ENCODE data around the gene PDLIM5.
"Not testable (repeated sequence)": the region's sequence is repeated elsewhere in the genome, so short reads cannot be mapped to it uniquely, and the experiment has no call there.

PDLIM5 gene

DNA sequence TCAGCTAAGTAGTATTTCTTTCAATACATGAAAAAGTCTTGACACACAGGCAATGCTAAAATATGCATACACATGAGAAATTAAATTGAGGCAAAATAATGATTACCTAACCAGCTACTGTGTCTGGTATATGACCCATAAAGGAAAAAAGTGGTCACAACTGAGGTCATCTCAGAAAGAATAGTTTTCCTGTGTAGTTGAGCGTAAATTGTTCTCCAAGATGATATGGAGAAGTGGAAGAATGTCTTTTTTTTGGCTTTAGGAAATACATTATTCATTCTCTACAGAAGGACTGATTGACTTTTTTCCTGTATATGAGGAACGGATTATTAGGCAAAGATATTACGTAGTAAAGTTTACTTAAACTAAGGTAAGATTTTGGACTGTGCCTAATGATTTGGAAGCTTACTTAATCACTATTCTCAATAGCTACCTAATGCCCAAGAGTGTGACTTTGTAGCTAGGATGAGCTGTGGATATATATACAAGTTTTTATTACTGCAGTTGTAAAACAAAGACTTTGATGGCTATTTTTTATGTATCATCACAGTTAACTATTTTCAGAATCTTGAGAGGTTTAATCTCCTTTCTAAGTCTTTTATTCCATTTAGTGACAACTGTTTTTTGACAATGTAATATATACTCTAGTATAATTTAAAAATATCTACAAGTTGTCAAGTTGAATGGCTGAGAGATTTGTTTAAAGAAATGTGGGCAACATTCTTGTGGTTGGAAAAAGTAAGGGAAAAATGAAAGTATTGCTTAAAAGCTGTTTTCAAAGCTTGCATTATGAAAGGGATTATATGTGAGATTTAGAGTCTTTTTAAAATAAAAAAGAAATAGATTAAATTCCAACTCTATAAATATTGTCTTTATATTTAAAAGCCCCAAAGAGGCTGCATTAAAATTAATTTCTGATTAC lies 100.2 kb downstream of the PDLIM5 start:
- in situ Hi-C loops (cut with MboI; ENCODE audit: low sequenced_read_pairs): no loop called here

DNA sequence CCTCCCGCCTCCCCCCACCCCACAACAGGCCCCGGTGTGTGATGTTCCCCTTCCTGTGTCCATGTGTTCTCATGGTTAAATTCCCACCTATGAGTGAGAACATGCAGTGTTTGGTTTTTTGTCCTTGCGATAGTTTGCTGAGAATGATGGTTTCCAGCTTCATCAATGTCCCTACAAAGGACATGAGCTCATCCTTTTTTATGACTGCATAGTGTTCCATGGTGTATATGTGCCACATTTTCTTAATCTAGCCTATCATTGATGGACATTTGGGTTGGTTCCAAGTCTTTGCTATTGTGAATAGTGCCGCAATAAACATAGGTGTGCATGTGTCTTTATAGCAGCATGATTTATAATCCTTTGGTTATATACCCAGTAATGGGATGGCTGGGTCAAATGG lies 104.3 kb downstream of the PDLIM5 start:
- in situ Hi-C loops (cut with MboI; ENCODE audit: low sequenced_read_pairs): not testable (repeated sequence)

DNA sequence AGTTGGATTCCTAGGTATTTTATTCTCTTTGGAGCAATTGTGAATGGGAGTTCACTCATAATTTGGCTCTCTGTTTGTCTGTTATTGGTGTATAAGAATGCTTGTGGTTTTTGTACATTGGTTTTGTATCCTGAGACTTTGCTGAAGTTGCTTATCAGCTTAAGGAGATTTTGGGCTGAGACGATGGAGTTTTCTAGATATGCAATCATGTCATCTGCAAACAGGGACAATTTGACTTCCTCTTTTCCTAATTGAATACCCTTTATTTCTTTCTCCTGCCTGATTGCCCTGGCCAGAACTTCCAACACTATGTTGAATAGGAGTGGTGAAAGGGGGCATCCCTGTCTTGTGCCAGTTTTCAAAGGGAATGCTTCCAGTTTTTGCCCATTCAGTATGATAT lies 105.9 kb downstream of the PDLIM5 start:
- in situ Hi-C loops (cut with MboI; ENCODE audit: low sequenced_read_pairs): not testable (repeated sequence)

DNA sequence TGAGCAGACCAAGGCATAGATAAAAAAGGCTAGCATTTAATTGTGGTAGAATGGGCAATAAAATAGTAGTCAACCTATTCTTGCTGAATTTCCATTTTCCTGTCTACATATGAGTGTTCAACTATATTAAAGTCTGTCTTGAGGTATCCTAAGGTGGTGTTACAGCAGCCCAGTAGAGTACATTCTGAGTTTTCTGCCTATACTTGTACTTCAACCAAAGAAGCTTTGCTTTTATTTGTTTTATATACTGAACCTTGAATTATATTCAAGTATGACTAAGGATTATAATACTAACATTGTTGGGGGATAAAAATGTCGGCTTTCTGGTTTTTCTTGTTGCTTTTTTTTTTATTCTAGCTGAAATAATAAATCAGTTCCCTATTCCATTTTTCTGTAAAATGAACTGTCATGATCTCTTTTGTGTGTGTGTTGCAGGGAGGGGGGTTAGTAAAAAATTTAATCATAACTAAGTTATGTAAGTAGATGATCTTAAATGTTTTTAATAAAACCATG lies 106.7 kb downstream of the PDLIM5 start:
- in situ Hi-C loops (cut with MboI; ENCODE audit: low sequenced_read_pairs): no loop called here

GRCh38 chr4:94559351-94559806 lies 107.6 kb downstream of the PDLIM5 start:
- in situ Hi-C loops (cut with MboI; ENCODE audit: low sequenced_read_pairs): no loop called here

GRCh38 chr4:94561249-94562024 lies 109.7 kb downstream of the PDLIM5 start:
- in situ Hi-C loops (cut with MboI; ENCODE audit: low sequenced_read_pairs): no loop called here

DNA sequence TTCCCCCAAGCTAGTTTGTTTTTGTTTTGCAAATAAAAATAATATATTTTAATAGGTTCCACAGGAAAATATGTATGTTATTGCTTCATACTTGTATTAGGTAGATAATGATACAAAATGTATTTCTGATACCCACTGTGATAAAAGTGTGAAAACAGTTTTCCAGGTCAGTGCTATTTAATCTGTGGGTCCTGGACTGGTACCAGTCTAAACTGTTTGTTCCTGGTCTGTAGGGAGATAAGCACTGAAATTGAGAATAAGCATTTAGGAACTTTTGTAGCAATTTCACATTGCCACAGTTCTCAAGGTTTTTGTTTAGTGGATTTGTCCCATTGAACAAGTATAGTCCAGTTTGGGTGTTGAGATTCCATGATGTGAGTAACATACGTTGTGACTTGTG lies 110.5 kb downstream of the PDLIM5 start:
- in situ Hi-C loops (cut with MboI; ENCODE audit: low sequenced_read_pairs): no loop called here

DNA sequence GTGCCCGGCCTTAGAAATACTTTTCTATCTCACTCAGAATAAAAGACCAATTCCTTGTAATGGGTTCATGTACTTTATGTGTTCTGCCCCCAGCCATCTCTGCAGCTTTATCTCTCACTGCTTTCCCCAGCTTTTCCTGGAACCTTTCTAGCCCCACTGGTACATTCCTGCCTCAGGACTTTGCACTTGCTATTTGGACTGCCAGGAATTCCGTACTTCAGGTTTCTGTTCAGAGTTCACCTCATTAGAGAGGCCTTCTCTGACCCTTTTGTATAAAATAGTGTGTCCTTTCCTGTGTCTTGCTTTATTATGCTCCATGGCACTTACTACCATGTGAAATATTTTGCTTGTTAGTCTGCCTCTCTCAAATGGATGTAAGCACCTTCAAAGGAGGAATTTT lies 112.5 kb downstream of the PDLIM5 start:
- in situ Hi-C loops (cut with MboI; ENCODE audit: low sequenced_read_pairs): no loop called here

- in situ Hi-C loops (cut with MboI; ENCODE audit: low sequenced_read_pairs): no loop called here
Observed at GRCh38 chr4:94566420-94566819, 114.7 kb downstream of the PDLIM5 start.

DNA sequence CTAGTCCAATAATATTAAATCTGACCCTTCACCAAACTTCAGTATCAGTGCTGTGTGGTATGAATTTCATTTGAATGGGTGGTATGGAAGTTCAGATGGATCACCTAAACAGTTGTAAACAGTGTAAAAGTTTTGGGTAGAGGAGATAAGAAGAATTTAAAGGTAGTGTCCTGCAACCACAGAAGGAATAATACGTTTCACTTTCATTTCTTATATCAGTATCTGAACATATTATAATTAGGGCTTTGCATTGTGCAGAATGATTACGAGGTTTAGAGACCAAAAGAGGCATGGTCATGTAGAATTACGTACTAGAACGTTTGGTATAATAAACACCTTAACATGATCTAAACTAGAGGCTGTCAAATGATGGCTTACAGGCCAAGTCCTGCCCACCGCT lies 116.1 kb downstream of the PDLIM5 start:
- in situ Hi-C loops (cut with MboI; ENCODE audit: low sequenced_read_pairs): no loop called here

DNA sequence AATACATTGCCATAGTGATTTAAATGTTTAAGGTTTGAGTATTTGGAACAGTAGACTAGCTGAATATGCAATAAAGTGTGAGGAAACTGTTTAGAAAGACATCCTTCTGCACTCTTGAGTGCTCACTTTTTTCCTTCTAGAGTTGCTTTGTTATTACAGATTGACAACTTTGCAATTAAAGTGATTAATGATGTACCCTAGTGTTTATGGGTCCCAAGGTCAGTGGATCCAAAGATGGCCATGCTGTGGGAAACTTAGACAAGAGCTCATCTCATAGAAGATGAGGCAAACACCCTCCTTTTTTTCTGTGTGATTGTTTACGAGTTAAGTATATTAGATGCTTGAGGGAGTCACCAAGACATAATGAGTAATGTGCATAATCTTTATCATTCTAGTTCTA lies 118.8 kb downstream of the PDLIM5 start:
- in situ Hi-C loops (cut with MboI; ENCODE audit: low sequenced_read_pairs): no loop called here

DNA sequence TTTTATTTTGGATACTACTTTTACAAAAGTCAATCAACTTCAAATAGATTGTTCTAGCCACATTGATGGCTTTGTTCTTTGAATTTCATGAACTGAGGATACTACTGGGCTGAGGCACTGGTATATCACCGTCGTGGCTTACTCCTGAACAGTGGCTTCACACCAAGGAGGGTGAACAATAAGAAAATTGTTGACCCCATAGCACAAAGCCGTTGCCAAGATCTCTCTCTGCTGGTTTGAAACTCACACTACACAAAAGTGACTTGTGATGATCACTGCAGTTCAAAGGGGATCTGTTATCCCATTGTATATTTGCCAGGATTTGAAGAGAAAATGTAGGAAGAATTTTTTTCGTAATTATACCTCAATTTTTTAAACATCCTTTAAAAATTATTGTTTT lies 119.6 kb downstream of the PDLIM5 start:
- in situ Hi-C loops (cut with MboI; ENCODE audit: low sequenced_read_pairs): no loop called here

DNA sequence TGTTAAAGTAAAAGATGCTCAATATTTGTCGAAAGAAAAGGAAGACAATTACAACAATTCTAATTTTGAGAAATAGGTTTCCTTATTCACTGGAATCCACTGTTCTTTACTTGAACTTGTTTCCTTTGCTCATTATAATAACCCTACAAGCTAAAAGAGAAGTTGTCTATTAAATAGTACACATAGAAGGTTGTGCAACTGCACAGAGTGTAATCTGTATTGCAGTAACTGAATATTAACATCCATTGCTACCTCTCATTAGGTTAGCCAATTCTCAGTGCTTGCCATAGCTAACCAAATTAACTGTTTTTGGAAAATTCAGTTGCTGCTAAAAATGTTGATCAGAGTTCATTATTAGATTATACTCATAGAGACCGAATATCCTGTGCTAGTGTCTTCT lies 120.0 kb downstream of the PDLIM5 start:
- in situ Hi-C loops (cut with MboI; ENCODE audit: low sequenced_read_pairs): no loop called here

DNA sequence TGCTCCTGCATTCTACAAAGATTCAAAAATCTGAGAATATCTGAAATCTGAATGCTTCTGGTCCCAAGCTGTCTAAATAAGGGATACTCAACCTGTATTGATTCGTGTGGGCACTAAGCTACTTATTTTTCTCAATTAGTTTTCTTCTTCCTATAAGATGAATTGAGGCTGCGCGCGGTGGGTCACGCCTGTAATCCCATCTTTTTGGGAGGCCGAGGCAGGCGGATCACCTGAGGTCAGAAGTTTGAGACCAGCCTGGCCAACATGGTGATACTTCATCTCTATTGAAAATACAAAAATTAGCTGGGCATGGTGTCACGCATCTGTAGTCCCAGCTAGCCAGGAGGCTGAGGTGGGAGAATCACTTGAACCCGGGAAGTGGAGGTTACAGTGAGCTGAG lies 122.3 kb downstream of the PDLIM5 start:
- in situ Hi-C loops (cut with MboI; ENCODE audit: low sequenced_read_pairs): no loop called here

GRCh38 chr4:94574616-94575015 lies 122.9 kb downstream of the PDLIM5 start:
- in situ Hi-C loops (cut with MboI; ENCODE audit: low sequenced_read_pairs): no loop called here

GRCh38 chr4:94575652-94576051 lies 123.9 kb downstream of the PDLIM5 start:
- in situ Hi-C loops (cut with MboI; ENCODE audit: low sequenced_read_pairs): no loop called here

DNA sequence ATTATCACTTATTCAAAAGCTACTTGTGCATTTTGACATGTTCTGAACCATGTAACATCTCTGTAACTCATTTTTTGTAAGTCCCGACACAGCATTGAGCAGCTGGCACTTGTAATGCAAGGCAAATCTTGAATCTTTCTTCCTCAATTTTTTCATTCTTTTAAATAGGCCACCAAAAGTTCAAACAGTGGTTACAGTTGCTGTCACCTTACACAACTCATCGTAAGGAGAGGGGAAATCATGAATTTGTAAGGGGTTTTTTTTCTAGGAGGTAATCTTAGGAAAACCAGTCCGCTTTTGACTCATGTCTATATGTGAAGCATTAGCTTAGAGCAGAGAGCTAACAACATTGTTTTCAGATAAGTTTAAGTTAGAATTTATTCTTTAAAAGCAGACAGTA lies 124.5 kb downstream of the PDLIM5 start:
- in situ Hi-C loops (cut with MboI; ENCODE audit: low sequenced_read_pairs): no loop called here

DNA sequence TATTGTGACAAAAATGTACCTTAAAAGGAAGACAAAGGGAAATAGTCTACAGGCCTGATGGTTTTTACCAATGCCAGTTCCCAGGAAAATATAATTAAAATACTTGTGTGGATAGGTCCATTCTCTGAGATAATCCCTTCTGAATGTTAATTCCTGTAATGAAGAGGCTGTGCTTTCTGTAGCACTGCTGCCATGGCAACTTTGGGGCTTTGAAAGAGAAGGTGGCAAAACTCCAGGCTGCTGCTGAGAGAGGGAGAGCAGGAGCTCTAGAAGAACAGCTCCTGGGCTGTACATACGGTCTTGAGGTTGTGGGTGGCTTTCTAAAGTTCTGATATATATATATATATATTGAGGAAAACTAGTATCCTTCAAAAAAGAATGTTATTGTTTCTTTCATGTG lies 125.4 kb downstream of the PDLIM5 start:
- in situ Hi-C loops (cut with MboI; ENCODE audit: low sequenced_read_pairs): no loop called here

DNA sequence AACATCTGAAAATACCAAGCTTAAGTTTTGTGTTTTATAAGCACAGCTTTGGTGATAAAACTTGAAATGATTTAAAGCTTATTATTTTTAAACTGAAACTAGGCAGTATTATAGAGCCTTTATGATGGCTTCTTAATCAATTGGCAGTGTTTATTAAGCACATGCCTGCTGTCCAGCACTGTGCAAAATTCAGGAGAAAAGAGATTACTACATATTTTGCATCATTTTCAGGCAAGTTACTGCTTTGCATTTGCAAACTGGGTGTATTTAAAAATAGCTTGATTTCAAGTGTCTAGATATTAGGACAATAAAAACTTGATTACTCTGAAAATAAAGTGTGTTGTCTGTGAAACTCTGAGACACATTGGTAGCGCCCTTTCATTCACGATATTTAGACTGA lies 126.5 kb downstream of the PDLIM5 start:
- in situ Hi-C loops (cut with MboI; ENCODE audit: low sequenced_read_pairs): no loop called here

DNA sequence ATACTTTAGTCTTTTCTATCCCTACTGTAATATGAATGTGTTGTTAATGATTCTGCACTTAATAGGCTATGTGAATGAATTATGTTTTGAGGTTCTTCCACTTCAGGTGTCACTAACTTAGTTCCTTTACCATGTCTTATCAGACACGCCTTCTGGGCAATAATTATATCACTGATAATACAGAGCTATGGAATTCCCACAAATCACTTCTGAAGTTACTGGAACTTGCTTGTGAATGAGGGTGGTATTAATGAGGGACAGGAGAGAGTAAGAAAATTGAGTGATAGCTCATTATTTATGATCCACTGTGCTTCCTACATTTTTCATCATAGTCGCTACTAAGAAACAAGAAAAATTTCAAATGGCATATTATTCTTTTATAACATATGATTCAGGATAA lies 130.0 kb downstream of the PDLIM5 start:
- in situ Hi-C loops (cut with MboI; ENCODE audit: low sequenced_read_pairs): loop anchor here (10.0 kb wide), 1 partner anchor 177 kb away; no protein-coding TSS in a partner anchor

DNA sequence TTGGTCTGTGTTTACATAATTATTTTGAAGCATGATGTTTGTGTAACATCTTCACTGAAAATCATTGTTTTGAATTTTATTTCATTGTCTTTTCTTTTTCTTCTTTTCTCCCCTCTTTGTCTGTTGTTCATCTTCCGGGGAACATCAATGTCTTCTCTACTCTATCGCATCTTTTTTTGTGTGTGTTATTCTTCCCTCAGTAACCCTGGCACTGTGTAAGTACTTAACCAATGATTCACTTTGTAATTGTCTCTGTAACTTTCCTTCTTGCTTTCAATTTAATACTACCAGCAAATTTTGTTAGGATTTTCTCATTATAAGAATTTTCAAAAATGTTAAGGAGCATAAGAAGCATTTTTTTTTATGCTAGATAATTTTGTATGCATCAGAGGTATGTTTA lies 130.8 kb downstream of the PDLIM5 start:
- in situ Hi-C loops (cut with MboI; ENCODE audit: low sequenced_read_pairs): loop anchor here (10.0 kb wide), 1 partner anchor 178 kb away; no protein-coding TSS in a partner anchor
